ENCODE data around the gene HS1BP3. TPM values are rescaled to one million over a fixed set of nuclear protein-coding genes. Genes with fewer than 3 reads are reported as not detected.

HS1BP3 gene
- total and polyA plus RNA-seq, 2 of the 4 experiments (the other 2 are of a cell fraction), result 9.0 to 14.8 TPM

DNA sequence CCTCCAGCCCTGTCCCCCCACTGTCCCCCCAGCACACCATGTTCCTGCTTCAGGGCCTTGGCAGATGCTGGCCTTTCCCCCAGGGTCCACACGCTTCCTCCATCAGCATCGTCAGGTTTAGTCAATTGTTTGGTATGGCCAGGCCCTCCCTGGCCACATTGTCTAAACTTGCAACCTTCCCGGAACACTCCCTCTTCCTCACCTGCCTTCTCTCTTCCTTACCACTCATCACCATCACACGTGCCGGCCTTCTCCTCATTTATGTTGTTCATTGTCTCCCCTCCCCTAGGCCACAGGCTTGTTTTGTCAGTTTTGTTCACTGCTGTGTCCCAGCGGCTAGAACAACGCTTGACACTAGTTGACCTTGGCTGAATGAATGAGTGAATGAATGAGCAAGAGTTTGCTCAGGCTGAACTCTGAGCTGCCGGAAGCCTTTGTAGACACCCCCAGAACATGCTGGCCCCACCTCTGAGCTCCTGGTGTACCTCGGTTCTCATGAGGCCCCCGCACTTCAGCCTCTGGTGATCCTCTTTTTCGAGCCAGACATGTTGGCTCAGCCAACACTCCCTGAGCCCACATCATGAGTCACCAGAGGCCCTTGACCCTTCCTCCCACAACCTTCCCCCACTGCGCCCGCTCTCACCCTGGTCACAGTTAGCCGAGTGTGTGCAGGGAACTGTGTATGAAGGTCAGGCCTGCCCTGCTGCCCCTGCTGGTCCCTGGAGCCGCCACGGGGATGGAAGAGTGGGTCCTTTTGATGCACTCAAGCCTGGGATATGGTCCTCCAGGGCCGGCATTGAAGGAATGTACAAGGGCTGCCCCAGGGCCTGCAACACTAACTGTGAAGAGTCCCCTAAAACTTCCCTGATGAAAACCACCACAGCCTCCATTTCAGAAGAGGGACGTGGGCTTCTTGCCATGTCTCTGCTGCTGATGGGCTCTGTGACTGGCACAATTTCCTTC is 57.5 kb downstream of the HS1BP3 start (continued):
- TF ChIP-seq CEBPB (IDR thresholded peaks at IDR 0.05; ENCODE audit: low read depth, low read length), result 0 out of 2 replicates have a peak, but pooled peaks have one; percentile 0
- peak; percentile 40; the same call in 1 of the 2 replicates for TF ChIP-seq NFE2L2 (IDR thresholded peaks at IDR 0.05; ENCODE audit: low read depth, low read length)
- TF ChIP-seq POLR2A (IDR thresholded peaks at IDR 0.05; ENCODE audit: low read depth, low read length), result no peak
- peak; percentile 28 for TF ChIP-seq RAD21 (IDR thresholded peaks at IDR 0.05; ENCODE audit: low read length)
